Measurements from ENCODE around the gene TAF11L9.
"Not testable (repeated sequence)": the region's sequence is repeated elsewhere in the genome, so short reads cannot be mapped to it uniquely, and the experiment has no call there.

The TAF11L9 gene

GRCh38 chr5:17604951-17605350, 10.8 kb upstream of the TAF11L9 start:
- TF ChIP-seq CTCF (IDR thresholded peaks at IDR 0.05; ENCODE audit: low read length) (no peak), EZH2 (IDR thresholded peaks at IDR 0.05; ENCODE audit: borderline replicate concordance, low read length) (no peak)
- no peak overlapping the region for H3K4me3 ChIP-seq (ENCODE audit: low read depth, low read length, poor library complexity, severe bottlenecking)
- no peaks in the 10 kb centered on the region for H3K4me1 ChIP-seq (ENCODE audit: insufficient read depth, low read length, severe bottlenecking)

GRCh38 chr5:17603880-17604279, 9.7 kb upstream of the TAF11L9 start, which contains the start of gene TAF11L11:
TSS of gene TAF11L11 (plus strand) at chr5:17604183.
- not testable (repeated sequence) for H3K9ac ChIP-seq (ENCODE audit: low read length); H3K36me3 ChIP-seq (ENCODE audit: insufficient read depth, low read length); H3F3A ChIP-seq (ENCODE audit: insufficient read depth, low read length); H3K79me2 ChIP-seq (ENCODE audit: insufficient read depth, low read length); H3K9me3 ChIP-seq (ENCODE audit: low read length); H4K20me1 ChIP-seq (ENCODE audit: insufficient read depth, low read length); H3K4me2 ChIP-seq (ENCODE audit: low read length); H3K9me2 ChIP-seq (ENCODE audit: low read depth, low read length); H2AFZ ChIP-seq (ENCODE audit: low read length); H3K27me3 ChIP-seq (ENCODE audit: insufficient read depth, low read length); H3K27ac ChIP-seq (ENCODE audit: low read depth, low read length, poor library complexity, severe bottlenecking); H3K4me1 ChIP-seq (ENCODE audit: insufficient read depth, low read length, severe bottlenecking); H3K4me3 ChIP-seq (ENCODE audit: low read depth, low read length, poor library complexity, severe bottlenecking)

More at GRCh38 chr5:17604951-17605350, 10.8 kb upstream of the TAF11L9 start:
- Histone ChIP-seq H3K36me3 (ENCODE audit: insufficient read depth, low read length) (no peaks in the 10 kb centered on the region), H3K27me3 (ENCODE audit: insufficient read depth, low read length) (no peaks in the 10 kb centered on the region), H3K4me2 (ENCODE audit: low read length) (no peak overlapping the region), H2AFZ (ENCODE audit: low read length) (no peak overlapping the region), H3K9ac (ENCODE audit: low read length) (no peak overlapping the region), H3F3A (ENCODE audit: insufficient read depth, low read length) (no peaks in the 10 kb centered on the region), H3K9me2 (ENCODE audit: low read depth, low read length) (no peaks in the 10 kb centered on the region), H4K20me1 (ENCODE audit: insufficient read depth, low read length) (no peaks in the 10 kb centered on the region), H3K9me3 (ENCODE audit: low read length) (no peaks in the 10 kb centered on the region), H3K27ac (ENCODE audit: low read depth, low read length, poor library complexity, severe bottlenecking) (no peak overlapping the region), H3K79me2 (ENCODE audit: insufficient read depth, low read length) (no peaks in the 10 kb centered on the region)

GRCh38 chr5:17597728-17598127, 3.5 kb upstream of the TAF11L9 start, which contains the start of gene TAF11L10:
TSS of gene TAF11L10 (minus strand) at chr5:17597828.
- H3K9me2 ChIP-seq (ENCODE audit: low read depth, low read length); H2AFZ ChIP-seq (ENCODE audit: low read length); H3K4me3 ChIP-seq (ENCODE audit: low read depth, low read length, poor library complexity, severe bottlenecking); H3K36me3 ChIP-seq (ENCODE audit: insufficient read depth, low read length); H4K20me1 ChIP-seq (ENCODE audit: insufficient read depth, low read length); H3K27ac ChIP-seq (ENCODE audit: low read depth, low read length, poor library complexity, severe bottlenecking); H3K9me3 ChIP-seq (ENCODE audit: low read length); H3K4me2 ChIP-seq (ENCODE audit: low read length); H3F3A ChIP-seq (ENCODE audit: insufficient read depth, low read length); H3K27me3 ChIP-seq (ENCODE audit: insufficient read depth, low read length); H3K79me2 ChIP-seq (ENCODE audit: insufficient read depth, low read length); H3K4me1 ChIP-seq (ENCODE audit: insufficient read depth, low read length, severe bottlenecking); H3K9ac ChIP-seq (ENCODE audit: low read length): not testable (repeated sequence)

GRCh38 chr5:17590860-17591259, 3.3 kb downstream of the TAF11L9 start, which contains the start of gene TAF11L8:
TSS of gene TAF11L8 (minus strand) at chr5:17590960.
- not testable (repeated sequence) for H3K27me3 ChIP-seq (ENCODE audit: insufficient read depth, low read length); H3K4me3 ChIP-seq (ENCODE audit: low read depth, low read length, poor library complexity, severe bottlenecking); H3K9me2 ChIP-seq (ENCODE audit: low read depth, low read length); H2AFZ ChIP-seq (ENCODE audit: low read length); H3K36me3 ChIP-seq (ENCODE audit: insufficient read depth, low read length); H3K9ac ChIP-seq (ENCODE audit: low read length); H3K4me1 ChIP-seq (ENCODE audit: insufficient read depth, low read length, severe bottlenecking); H3K79me2 ChIP-seq (ENCODE audit: insufficient read depth, low read length); H3F3A ChIP-seq (ENCODE audit: insufficient read depth, low read length); H4K20me1 ChIP-seq (ENCODE audit: insufficient read depth, low read length); H3K27ac ChIP-seq (ENCODE audit: low read depth, low read length, poor library complexity, severe bottlenecking); H3K9me3 ChIP-seq (ENCODE audit: low read length); H3K4me2 ChIP-seq (ENCODE audit: low read length)

- not testable (repeated sequence) for H3K4me1 ChIP-seq (ENCODE audit: insufficient read depth, low read length, severe bottlenecking)
These were observed 8.5 kb downstream of the TAF11L9 start, which contains the start of gene TAF11L7 for GRCh38 chr5:17585658-17586057. TSS of gene TAF11L7 (minus strand) at chr5:17585758.

More at GRCh38 chr5:17585658-17586057, 8.5 kb downstream of the TAF11L9 start, which contains the start of gene TAF11L7:
- not testable (repeated sequence) for H3K9ac ChIP-seq (ENCODE audit: low read length); H3K36me3 ChIP-seq (ENCODE audit: insufficient read depth, low read length); H3K9me2 ChIP-seq (ENCODE audit: low read depth, low read length); H3K9me3 ChIP-seq (ENCODE audit: low read length); H3K27me3 ChIP-seq (ENCODE audit: insufficient read depth, low read length); H4K20me1 ChIP-seq (ENCODE audit: insufficient read depth, low read length); H3K79me2 ChIP-seq (ENCODE audit: insufficient read depth, low read length); H3K4me2 ChIP-seq (ENCODE audit: low read length); H3F3A ChIP-seq (ENCODE audit: insufficient read depth, low read length); H3K27ac ChIP-seq (ENCODE audit: low read depth, low read length, poor library complexity, severe bottlenecking); H3K4me3 ChIP-seq (ENCODE audit: low read depth, low read length, poor library complexity, severe bottlenecking); H2AFZ ChIP-seq (ENCODE audit: low read length)

Measured in OCI-LY1 (cell line).